ENCODE data around the gene BAG2. TPM values are rescaled to one million over a fixed set of nuclear protein-coding genes. Genes with fewer than 3 reads are reported as not detected.

BAG2 gene
- total RNA-seq, 1 donor from 2014 or later = 9.7 TPM

- TF ChIP-seq, protein P1, sequence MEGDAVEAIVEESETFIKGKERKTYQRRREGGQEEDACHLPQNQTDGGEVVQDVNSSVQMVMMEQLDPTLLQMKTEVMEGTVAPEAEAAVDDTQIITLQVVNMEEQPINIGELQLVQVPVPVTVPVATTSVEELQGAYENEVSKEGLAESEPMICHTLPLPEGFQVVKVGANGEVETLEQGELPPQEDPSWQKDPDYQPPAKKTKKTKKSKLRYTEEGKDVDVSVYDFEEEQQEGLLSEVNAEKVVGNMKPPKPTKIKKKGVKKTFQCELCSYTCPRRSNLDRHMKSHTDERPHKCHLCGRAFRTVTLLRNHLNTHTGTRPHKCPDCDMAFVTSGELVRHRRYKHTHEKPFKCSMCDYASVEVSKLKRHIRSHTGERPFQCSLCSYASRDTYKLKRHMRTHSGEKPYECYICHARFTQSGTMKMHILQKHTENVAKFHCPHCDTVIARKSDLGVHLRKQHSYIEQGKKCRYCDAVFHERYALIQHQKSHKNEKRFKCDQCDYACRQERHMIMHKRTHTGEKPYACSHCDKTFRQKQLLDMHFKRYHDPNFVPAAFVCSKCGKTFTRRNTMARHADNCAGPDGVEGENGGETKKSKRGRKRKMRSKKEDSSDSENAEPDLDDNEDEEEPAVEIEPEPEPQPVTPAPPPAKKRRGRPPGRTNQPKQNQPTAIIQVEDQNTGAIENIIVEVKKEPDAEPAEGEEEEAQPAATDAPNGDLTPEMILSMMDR (IDR thresholded peaks at IDR 0.05; ENCODE audit: insufficient read depth, low read depth, low read length) = no peak
- no peak for TF ChIP-seq EZH2 (IDR thresholded peaks at IDR 0.05; ENCODE audit: insufficient read depth, low read length)
- peak; percentile 75 for DNase-seq (ENCODE audit: low read depth)
- Histone ChIP-seq H3K9me3 (ENCODE audit: insufficient read depth, low read depth, low read length) (no peaks in the 10 kb centered on the region), H3K79me2 (ENCODE audit: insufficient read depth, low read length) (peaks cover 100% of the 10 kb centered on the region), H2AFZ (ENCODE audit: low read depth, low read length) (no peak overlapping the region), H3K4me2 (ENCODE audit: low read length) (peak overlapping the region; percentile 30), H3K27ac (ENCODE audit: low read depth, low read length) (no peak overlapping the region), H3K4me3 (ENCODE audit: insufficient read depth, low read depth, low read length) (no peak overlapping the region), H4K20me1 (ENCODE audit: insufficient read depth, low read length) (peaks cover 62% of the 10 kb centered on the region), H3K36me3 (ENCODE audit: insufficient read depth, low read length) (no peaks in the 10 kb centered on the region), H3K4me1 (ENCODE audit: insufficient read depth, low read length) (peaks cover 5% of the 10 kb centered on the region), H3K27me3 (ENCODE audit: insufficient read depth, low read length) (no peaks in the 10 kb centered on the region), H3K9ac (ENCODE audit: low read length) (no peak overlapping the region)
- Mint-ChIP-seq H3K9me3 (ENCODE audit: unreplicated experiment) (peaks cover 2% of the 10 kb centered on the region), H3K27me3 (ENCODE audit: low read depth, unreplicated experiment) (no peaks in the 10 kb centered on the region), H3K4me3 (ENCODE audit: unreplicated experiment) (no peak overlapping the region), H3K4me1 (ENCODE audit: low read depth, unreplicated experiment) (peaks cover 16% of the 10 kb centered on the region), H3K36me3 (ENCODE audit: low read depth, unreplicated experiment) (peaks cover 13% of the 10 kb centered on the region), H3K27ac (ENCODE audit: unreplicated experiment) (no peak overlapping the region)
- FAIRE-seq = peak; percentile 56
These were observed 44.3 kb downstream of the BAG2 start for GRCh38 chr6:57216235-57217101.

- Histone ChIP-seq H3K9ac (ENCODE audit: low read length) (no peak overlapping the region), H3K79me2 (ENCODE audit: insufficient read depth, low read length) (peaks cover 97% of the 10 kb centered on the region), H4K20me1 (ENCODE audit: insufficient read depth, low read length) (peaks cover 56% of the 10 kb centered on the region), H3K36me3 (ENCODE audit: insufficient read depth, low read length) (no peaks in the 10 kb centered on the region), H2AFZ (ENCODE audit: low read depth, low read length) (no peak overlapping the region), H3K27ac (ENCODE audit: low read depth, low read length) (no peak overlapping the region), H3K9me3 (ENCODE audit: insufficient read depth, low read depth, low read length) (no peaks in the 10 kb centered on the region), H3K4me3 (ENCODE audit: insufficient read depth, low read depth, low read length) (no peak overlapping the region), H3K4me1 (ENCODE audit: insufficient read depth, low read length) (peaks cover 5% of the 10 kb centered on the region), H3K27me3 (ENCODE audit: insufficient read depth, low read length) (no peaks in the 10 kb centered on the region), H3K4me2 (ENCODE audit: low read length) (no peak overlapping the region)
- FAIRE-seq = no peak
- TF ChIP-seq EZH2 (IDR thresholded peaks at IDR 0.05; ENCODE audit: insufficient read depth, low read length) = no peak
- TF ChIP-seq, protein P1 (IDR thresholded peaks at IDR 0.05; ENCODE audit: insufficient read depth, low read depth, low read length) = no peak
- Mint-ChIP-seq H3K27ac (ENCODE audit: unreplicated experiment) (no peak overlapping the region), H3K9me3 (ENCODE audit: unreplicated experiment) (peaks cover 2% of the 10 kb centered on the region), H3K36me3 (ENCODE audit: low read depth, unreplicated experiment) (peaks cover 13% of the 10 kb centered on the region), H3K4me1 (ENCODE audit: low read depth, unreplicated experiment) (peaks cover 16% of the 10 kb centered on the region), H3K27me3 (ENCODE audit: low read depth, unreplicated experiment) (no peaks in the 10 kb centered on the region), H3K4me3 (ENCODE audit: unreplicated experiment) (no peak overlapping the region)
- DNase-seq (ENCODE audit: low read depth) = no peak
These were observed 45.1 kb downstream of the BAG2 start for GRCh38 chr6:57217270-57217669.

All from astrocyte (in vitro differentiated cells and primary cell).